ENCODE measurements around the gene CCDC183.
"Not testable (repeated sequence)": the region's sequence is repeated elsewhere in the genome, so short reads cannot be mapped to it uniquely, and the experiment has no call there.

Gene CCDC183

DNA sequence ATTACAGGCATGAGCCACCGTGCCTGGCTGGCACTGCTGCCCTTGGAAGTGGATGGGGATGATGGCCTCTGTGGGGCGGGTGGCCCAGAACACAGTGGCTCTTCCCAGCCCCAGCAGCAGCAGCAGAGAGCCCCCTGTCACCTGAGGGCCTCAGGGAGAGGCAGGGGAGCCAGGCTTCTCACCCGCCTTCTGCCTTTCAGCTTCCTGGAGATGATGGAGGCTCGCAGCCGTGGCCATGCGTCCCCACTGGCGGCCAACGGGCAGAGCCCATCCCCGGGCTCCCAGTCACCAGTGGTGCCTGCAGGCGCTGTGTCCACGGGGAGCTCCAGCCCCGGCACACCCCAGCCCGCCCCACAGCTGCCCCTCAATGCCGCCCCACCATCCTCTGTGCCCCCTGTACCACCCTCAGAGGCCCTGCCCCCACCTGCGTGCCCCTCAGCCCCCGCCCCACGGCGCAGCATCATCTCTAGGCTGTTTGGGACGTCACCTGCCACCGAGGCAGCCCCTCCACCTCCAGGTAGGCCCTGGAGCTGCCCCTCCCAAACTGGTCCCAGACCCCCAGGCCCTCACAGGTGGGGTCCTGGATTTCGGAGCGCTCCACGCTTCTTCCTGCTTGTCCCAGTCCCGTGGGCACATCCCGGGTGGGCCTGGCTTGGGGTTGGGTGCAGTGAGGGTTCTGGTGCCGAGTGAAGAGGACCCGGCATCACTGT is 41.2 kb downstream of the CCDC183 start:
- no peaks in the 10 kb centered on the region for H3K27me3 ChIP-seq (ENCODE audit: insufficient read depth, insufficient read length)
- no peak overlapping the region for H3K9ac ChIP-seq (ENCODE audit: insufficient read length, low read depth)
- peaks cover 67% of the 10 kb centered on the region for H3K36me3 ChIP-seq (ENCODE audit: insufficient read depth, insufficient read length, low read length)
- no peak for DNase-seq (ENCODE audit: low read depth, low spot score)
- H3K9me3 ChIP-seq (ENCODE audit: insufficient read depth, low read length), result no peaks in the 10 kb centered on the region
- TF ChIP-seq YY1 (IDR thresholded peaks at IDR 0.05; ENCODE audit: insufficient read depth, insufficient read length), result no peak
- no peak for TF ChIP-seq ZNF274 (IDR thresholded peaks at IDR 0.05; ENCODE audit: low read depth, low read length)
- no peak for TF ChIP-seq SUZ12 (IDR thresholded peaks at IDR 0.05; ENCODE audit: extremely low read depth, insufficient read depth, insufficient read length)
- no peak overlapping the region for H3K4me3 ChIP-seq (ENCODE audit: insufficient read length, low read depth)
- peaks cover 41% of the 10 kb centered on the region for H3K4me1 ChIP-seq (ENCODE audit: insufficient read depth, insufficient read length)

- not testable (repeated sequence) for DNase-seq (ENCODE audit: low read depth, low spot score); H3K9ac ChIP-seq (ENCODE audit: insufficient read length, low read depth); H3K4me3 ChIP-seq (ENCODE audit: insufficient read length, low read depth); H3K27me3 ChIP-seq (ENCODE audit: insufficient read depth, insufficient read length); H3K9me3 ChIP-seq (ENCODE audit: insufficient read depth, low read length)
- Histone ChIP-seq H3K4me1 (ENCODE audit: insufficient read depth, insufficient read length) (peaks cover 44% of the 10 kb centered on the region), H3K36me3 (ENCODE audit: insufficient read depth, insufficient read length, low read length) (peaks cover 61% of the 10 kb centered on the region)
Measured at GRCh38 chr9:136837856-136838277, 41.7 kb downstream of the CCDC183 start.

- Histone ChIP-seq H3K4me3 (ENCODE audit: insufficient read length, low read depth) (no peak overlapping the region), H3K27me3 (ENCODE audit: insufficient read depth, insufficient read length) (no peaks in the 10 kb centered on the region), H3K9ac (ENCODE audit: insufficient read length, low read depth) (no peak overlapping the region), H3K36me3 (ENCODE audit: insufficient read depth, insufficient read length, low read length) (peaks cover 58% of the 10 kb centered on the region), H3K4me1 (ENCODE audit: insufficient read depth, insufficient read length) (peaks cover 45% of the 10 kb centered on the region), H3K9me3 (ENCODE audit: insufficient read depth, low read length) (no peaks in the 10 kb centered on the region)
- TF ChIP-seq ZNF274 (IDR thresholded peaks at IDR 0.05; ENCODE audit: low read depth, low read length) (no peak), SUZ12 (IDR thresholded peaks at IDR 0.05; ENCODE audit: extremely low read depth, insufficient read depth, insufficient read length) (no peak), YY1 (IDR thresholded peaks at IDR 0.05; ENCODE audit: insufficient read depth, insufficient read length) (no peak)
- no peak for DNase-seq (ENCODE audit: low read depth, low spot score)
Measured at GRCh38 chr9:136838314-136839228, 42.4 kb downstream of the CCDC183 start.

- H3K9ac ChIP-seq (ENCODE audit: insufficient read length, low read depth), result peak overlapping the region; percentile 42
- H3K4me1 ChIP-seq (ENCODE audit: insufficient read depth, insufficient read length), result peaks cover 48% of the 10 kb centered on the region
- peaks cover 53% of the 10 kb centered on the region for H3K36me3 ChIP-seq (ENCODE audit: insufficient read depth, insufficient read length, low read length)
- no peak overlapping the region for H3K4me3 ChIP-seq (ENCODE audit: insufficient read length, low read depth)
- H3K9me3 ChIP-seq (ENCODE audit: insufficient read depth, low read length), result no peaks in the 10 kb centered on the region
- TF ChIP-seq SUZ12 (IDR thresholded peaks at IDR 0.05; ENCODE audit: extremely low read depth, insufficient read depth, insufficient read length), result no peak
- TF ChIP-seq ZNF274 (IDR thresholded peaks at IDR 0.05; ENCODE audit: low read depth, low read length), result no peak
- TF ChIP-seq YY1 (IDR thresholded peaks at IDR 0.05; ENCODE audit: insufficient read depth, insufficient read length), result no peak
- H3K27me3 ChIP-seq (ENCODE audit: insufficient read depth, insufficient read length), result no peaks in the 10 kb centered on the region
- no peak for DNase-seq (ENCODE audit: low read depth, low spot score)
Measured at GRCh38 chr9:136839229-136840139, 43.3 kb downstream of the CCDC183 start.

- H3K4me3 ChIP-seq (ENCODE audit: insufficient read length, low read depth), result no peak overlapping the region
Measured at GRCh38 chr9:136840140-136840876, 44.2 kb downstream of the CCDC183 start.

GRCh38 chr9:136840877-136841645 is 44.9 kb downstream of the CCDC183 start:
- no peak for DNase-seq (ENCODE audit: low read depth, low spot score)
- H3K4me1 ChIP-seq (ENCODE audit: insufficient read depth, insufficient read length), result peaks cover 46% of the 10 kb centered on the region
- TF ChIP-seq YY1 (IDR thresholded peaks at IDR 0.05; ENCODE audit: insufficient read depth, insufficient read length), result no peak
- TF ChIP-seq SUZ12 (IDR thresholded peaks at IDR 0.05; ENCODE audit: extremely low read depth, insufficient read depth, insufficient read length), result no peak
- TF ChIP-seq ZNF274 (IDR thresholded peaks at IDR 0.05; ENCODE audit: low read depth, low read length), result no peak
- no peak overlapping the region for H3K4me3 ChIP-seq (ENCODE audit: insufficient read length, low read depth)
- peaks cover 41% of the 10 kb centered on the region for H3K36me3 ChIP-seq (ENCODE audit: insufficient read depth, insufficient read length, low read length)
- H3K27me3 ChIP-seq (ENCODE audit: insufficient read depth, insufficient read length), result no peaks in the 10 kb centered on the region
- H3K9ac ChIP-seq (ENCODE audit: insufficient read length, low read depth), result no peak overlapping the region
- H3K9me3 ChIP-seq (ENCODE audit: insufficient read depth, low read length), result no peaks in the 10 kb centered on the region; the same call in 1 of the 2 replicates

More at GRCh38 chr9:136840140-136840876, 44.2 kb downstream of the CCDC183 start:
- Histone ChIP-seq H3K4me1 (ENCODE audit: insufficient read depth, insufficient read length) (peaks cover 46% of the 10 kb centered on the region), H3K27me3 (ENCODE audit: insufficient read depth, insufficient read length) (no peaks in the 10 kb centered on the region), H3K36me3 (ENCODE audit: insufficient read depth, insufficient read length, low read length) (peaks cover 49% of the 10 kb centered on the region), H3K9ac (ENCODE audit: insufficient read length, low read depth) (peak overlapping the region; percentile 5), H3K9me3 (ENCODE audit: insufficient read depth, low read length) (no peaks in the 10 kb centered on the region)
- no peak for TF ChIP-seq SUZ12 (IDR thresholded peaks at IDR 0.05; ENCODE audit: extremely low read depth, insufficient read depth, insufficient read length)
- no peak for TF ChIP-seq ZNF274 (IDR thresholded peaks at IDR 0.05; ENCODE audit: low read depth, low read length)
- TF ChIP-seq YY1 (IDR thresholded peaks at IDR 0.05; ENCODE audit: insufficient read depth, insufficient read length), result no peak
- DNase-seq (ENCODE audit: low read depth, low spot score), result no peak

DNA sequence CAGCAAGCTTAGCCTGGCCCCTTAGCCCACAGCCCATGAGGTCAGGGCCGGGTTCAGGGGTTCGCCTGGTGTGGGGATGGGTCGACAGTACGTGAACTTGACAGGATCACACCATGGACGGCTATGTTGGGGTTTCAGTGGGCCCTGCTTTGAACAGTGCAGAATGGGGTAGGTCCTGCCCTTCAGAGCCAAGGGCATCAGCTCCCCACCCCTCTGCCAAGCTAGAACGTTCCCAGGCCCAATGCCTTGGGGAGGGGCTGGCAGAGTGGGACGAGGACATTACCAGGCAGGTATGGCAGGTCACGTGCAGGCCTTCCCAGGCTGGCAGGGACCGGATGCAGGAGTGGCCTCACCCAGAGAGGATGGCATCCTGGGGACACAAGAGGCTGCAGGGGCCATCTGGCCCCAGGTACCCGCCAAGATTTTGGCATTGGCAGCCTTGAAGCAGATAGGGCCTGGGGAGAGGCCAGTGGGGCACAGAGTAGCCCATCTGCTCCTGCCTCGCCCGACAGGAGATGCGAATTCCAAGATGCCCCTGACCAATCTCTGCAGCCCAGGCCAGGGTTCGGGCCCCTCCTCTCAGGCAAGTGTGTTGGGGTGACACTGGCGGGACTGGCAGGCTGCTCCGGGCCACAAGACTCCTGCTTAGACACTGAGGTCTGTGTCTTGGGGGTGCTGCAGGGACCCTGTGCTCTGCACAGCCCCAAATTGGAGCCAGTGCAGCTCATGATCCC is 45.7 kb downstream of the CCDC183 start:
- not testable (repeated sequence) for DNase-seq (ENCODE audit: low read depth, low spot score)
- H3K4me1 ChIP-seq (ENCODE audit: insufficient read depth, insufficient read length), result peaks cover 44% of the 10 kb centered on the region

DNA sequence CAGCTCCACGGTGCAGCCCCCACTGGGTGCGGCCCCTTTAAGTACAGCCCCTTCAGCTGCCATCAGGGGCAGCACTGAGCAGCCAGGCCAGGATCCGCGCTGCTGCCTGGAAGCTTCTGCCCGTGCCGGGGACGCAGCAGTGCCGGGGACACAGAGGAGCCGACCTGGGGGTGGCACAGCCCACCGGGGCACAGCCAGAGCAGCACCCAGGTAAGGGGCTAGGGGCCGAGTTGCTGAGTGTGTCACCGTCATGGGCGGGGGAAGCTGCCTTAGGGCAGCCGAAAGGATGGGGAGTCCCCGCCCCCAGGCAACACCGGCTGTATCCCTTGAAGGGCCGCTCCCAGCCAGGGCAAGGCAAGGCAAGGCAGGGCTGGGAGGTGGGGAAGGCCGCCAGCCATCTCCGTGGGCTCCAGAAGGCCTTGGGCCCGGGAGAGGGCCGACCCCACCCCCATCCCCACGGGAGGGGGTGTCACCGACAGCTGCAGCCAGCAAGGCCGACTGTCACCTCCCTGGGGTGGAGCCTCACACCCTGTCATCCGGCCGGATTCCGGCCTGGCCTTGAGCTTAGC is 46.3 kb downstream of the CCDC183 start, which contains the start of gene AJM1:
Gene AJM1, plus strand, starts transcription at position 99 of the 569 bp plus-strand sequence. CDS start 1,937 bp downstream, outside the sequence.
- not testable (repeated sequence) for H3K27me3 ChIP-seq (ENCODE audit: insufficient read depth, insufficient read length); H3K9me3 ChIP-seq (ENCODE audit: insufficient read depth, low read length); H3K4me3 ChIP-seq (ENCODE audit: insufficient read length, low read depth)
- DNase-seq (ENCODE audit: low read depth, low spot score), result peak; percentile 66
- Histone ChIP-seq H3K9ac (ENCODE audit: insufficient read length, low read depth) (peak within 1 kb of the TSS; percentile 42), H3K4me1 (ENCODE audit: insufficient read depth, insufficient read length) (peaks cover 43% of the 10 kb centered on the region), H3K36me3 (ENCODE audit: insufficient read depth, insufficient read length, low read length) (peaks cover 35% of the 10 kb centered on the region)

More for the DNA sequence above, 45.7 kb downstream of the CCDC183 start:
- H3K9ac ChIP-seq (ENCODE audit: insufficient read length, low read depth); H3K27me3 ChIP-seq (ENCODE audit: insufficient read depth, insufficient read length); H3K9me3 ChIP-seq (ENCODE audit: insufficient read depth, low read length); H3K4me3 ChIP-seq (ENCODE audit: insufficient read length, low read depth): not testable (repeated sequence)
- H3K36me3 ChIP-seq (ENCODE audit: insufficient read depth, insufficient read length, low read length), result peaks cover 35% of the 10 kb centered on the region
